NCI-H1930 (cell line): ENCODE results near the gene TARS2.

Experiments
- DNase-seq, 2 experiments: peaks; one replicate each; lab custom pipeline; 2025; lab: John Stamatoyannopoulos, UW

TARS2 gene

GRCh38 chr1:150508982-150509381 is 21.8 kb downstream of the TARS2 start:
- DNase-seq, result no peak

- no peak for DNase-seq
These were observed 24.3 kb downstream of the TARS2 start for GRCh38 chr1:150511551-150511950.

- DNase-seq, result no peak
These were observed 24.9 kb downstream of the TARS2 start for GRCh38 chr1:150511985-150512660.

- DNase-seq, result no peak
These were observed 25.6 kb downstream of the TARS2 start for GRCh38 chr1:150512846-150513245.

- DNase-seq, result no peak
These were observed 26.2 kb downstream of the TARS2 start for GRCh38 chr1:150513351-150513791.

GRCh38 chr1:150514260-150514659 is 27.0 kb downstream of the TARS2 start:
- DNase-seq, result no peak

GRCh38 chr1:150514913-150515327 is 27.7 kb downstream of the TARS2 start:
- no peak for DNase-seq

- DNase-seq, result peak; percentile 93 to 95
These were observed 28.3 kb downstream of the TARS2 start, which contains the start of gene FALEC for GRCh38 chr1:150515328-150516049. Gene FALEC, plus strand, starts transcription at chr1:150515752.

GRCh38 chr1:150516050-150516591 is 28.9 kb downstream of the TARS2 start:
- DNase-seq, result peak in 1 of 2 experiments; percentile 12

GRCh38 chr1:150516616-150517015 is 29.4 kb downstream of the TARS2 start:
- no peak for DNase-seq

GRCh38 chr1:150521196-150521968 is 34.2 kb downstream of the TARS2 start:
- DNase-seq, result no peak

- no peak for DNase-seq
These were observed 38.1 kb downstream of the TARS2 start for GRCh38 chr1:150525348-150525747.

GRCh38 chr1:150528196-150528595 is 41.0 kb downstream of the TARS2 start:
- no peak for DNase-seq

GRCh38 chr1:150529017-150529416 is 41.8 kb downstream of the TARS2 start:
- no peak for DNase-seq

GRCh38 chr1:150530491-150531159 is 43.4 kb downstream of the TARS2 start:
- no peak for DNase-seq

- DNase-seq, result no peak
These were observed 45.6 kb downstream of the TARS2 start for GRCh38 chr1:150532860-150533259.

GRCh38 chr1:150534002-150534401 is 46.8 kb downstream of the TARS2 start:
- no peak for DNase-seq

GRCh38 chr1:150535511-150536287 is 48.5 kb downstream of the TARS2 start:
- DNase-seq, result no peak

- DNase-seq, result no peak
These were observed 49.9 kb downstream of the TARS2 start for GRCh38 chr1:150536836-150537731.
